Measurements from ENCODE around the gene PRKCH. TPM values are rescaled to one million over a fixed set of nuclear protein-coding genes. Genes with fewer than 3 reads are reported as not detected.
A peak's percentile ranks its signal among the peaks of the same experiment; 100 is the strongest.

PRKCH gene
- total and polyA plus RNA-seq, 2 of the 13 experiments (the other 11 are each of a cell fraction or from before 2014, with no cell fraction given): 0.48 to 1.3 TPM

DNA sequence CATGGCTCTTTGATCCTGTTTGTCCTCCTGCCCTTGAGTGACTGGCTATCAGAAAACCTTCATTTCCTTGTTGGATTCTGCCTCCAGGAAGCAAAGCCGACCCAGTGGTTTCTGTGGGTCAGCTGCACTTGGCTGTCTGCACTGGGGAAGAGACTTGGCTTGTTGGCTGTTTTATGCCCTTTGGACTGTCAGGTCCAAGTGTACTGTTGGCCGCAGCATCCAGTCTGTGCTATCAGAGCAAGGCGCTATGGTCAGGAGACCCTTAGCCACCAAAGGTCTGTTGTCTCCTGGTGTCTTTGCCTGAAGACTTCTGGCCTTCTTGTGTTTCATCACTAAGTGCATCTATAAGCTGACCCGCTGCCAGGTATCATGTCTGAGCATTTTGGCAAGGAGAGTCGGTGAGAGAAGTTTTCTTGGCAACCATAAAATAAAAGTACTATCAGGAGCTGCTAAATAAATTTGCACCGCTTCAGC is 196.6 kb downstream of the PRKCH start (continued):
- TF ChIP-seq, protein P1, sequence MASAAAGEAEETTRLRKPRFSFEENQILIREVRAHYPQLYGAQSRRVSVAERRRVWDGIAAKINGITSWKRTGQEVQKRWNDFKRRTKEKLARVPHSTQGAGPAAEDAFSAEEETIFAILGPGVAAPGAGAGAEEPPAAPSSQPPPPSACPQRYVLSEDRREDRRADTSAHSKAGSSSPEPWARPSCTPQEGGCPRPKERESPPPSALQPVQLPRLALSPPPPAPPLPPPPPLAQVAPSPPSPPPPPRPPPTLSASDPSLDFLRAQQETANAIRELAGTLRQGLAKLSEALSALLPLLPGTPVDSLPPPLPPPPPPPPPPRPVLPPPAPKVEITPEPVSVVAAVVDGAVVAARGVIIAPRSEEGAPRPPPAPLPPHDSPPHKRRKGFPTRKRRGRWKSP (CRISPR knock-in tag; IDR thresholded peaks at IDR 0.05): no peak
- no peak for TF ChIP-seq MZF1 (CRISPR knock-in tag; IDR thresholded peaks at IDR 0.05; ENCODE audit: borderline replicate concordance)
- TF ChIP-seq, protein P2, sequence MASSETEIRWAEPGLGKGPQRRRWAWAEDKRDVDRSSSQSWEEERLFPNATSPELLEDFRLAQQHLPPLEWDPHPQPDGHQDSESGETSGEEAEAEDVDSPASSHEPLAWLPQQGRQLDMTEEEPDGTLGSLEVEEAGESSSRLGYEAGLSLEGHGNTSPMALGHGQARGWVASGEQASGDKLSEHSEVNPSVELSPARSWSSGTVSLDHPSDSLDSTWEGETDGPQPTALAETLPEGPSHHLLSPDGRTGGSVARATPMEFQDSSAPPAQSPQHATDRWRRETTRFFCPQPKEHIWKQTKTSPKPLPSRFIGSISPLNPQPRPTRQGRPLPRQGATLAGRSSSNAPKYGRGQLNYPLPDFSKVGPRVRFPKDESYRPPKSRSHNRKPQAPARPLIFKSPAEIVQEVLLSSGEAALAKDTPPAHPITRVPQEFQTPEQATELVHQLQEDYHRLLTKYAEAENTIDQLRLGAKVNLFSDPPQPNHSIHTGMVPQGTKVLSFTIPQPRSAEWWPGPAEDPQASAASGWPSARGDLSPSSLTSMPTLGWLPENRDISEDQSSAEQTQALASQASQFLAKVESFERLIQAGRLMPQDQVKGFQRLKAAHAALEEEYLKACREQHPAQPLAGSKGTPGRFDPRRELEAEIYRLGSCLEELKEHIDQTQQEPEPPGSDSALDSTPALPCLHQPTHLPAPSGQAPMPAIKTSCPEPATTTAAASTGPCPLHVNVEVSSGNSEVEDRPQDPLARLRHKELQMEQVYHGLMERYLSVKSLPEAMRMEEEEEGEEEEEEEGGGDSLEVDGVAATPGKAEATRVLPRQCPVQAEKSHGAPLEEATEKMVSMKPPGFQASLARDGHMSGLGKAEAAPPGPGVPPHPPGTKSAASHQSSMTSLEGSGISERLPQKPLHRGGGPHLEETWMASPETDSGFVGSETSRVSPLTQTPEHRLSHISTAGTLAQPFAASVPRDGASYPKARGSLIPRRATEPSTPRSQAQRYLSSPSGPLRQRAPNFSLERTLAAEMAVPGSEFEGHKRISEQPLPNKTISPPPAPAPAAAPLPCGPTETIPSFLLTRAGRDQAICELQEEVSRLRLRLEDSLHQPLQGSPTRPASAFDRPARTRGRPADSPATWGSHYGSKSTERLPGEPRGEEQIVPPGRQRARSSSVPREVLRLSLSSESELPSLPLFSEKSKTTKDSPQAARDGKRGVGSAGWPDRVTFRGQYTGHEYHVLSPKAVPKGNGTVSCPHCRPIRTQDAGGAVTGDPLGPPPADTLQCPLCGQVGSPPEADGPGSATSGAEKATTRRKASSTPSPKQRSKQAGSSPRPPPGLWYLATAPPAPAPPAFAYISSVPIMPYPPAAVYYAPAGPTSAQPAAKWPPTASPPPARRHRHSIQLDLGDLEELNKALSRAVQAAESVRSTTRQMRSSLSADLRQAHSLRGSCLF (CRISPR knock-in tag; IDR thresholded peaks at IDR 0.05; ENCODE audit: borderline replicate concordance): no peak
- TF ChIP-seq, protein P3, sequence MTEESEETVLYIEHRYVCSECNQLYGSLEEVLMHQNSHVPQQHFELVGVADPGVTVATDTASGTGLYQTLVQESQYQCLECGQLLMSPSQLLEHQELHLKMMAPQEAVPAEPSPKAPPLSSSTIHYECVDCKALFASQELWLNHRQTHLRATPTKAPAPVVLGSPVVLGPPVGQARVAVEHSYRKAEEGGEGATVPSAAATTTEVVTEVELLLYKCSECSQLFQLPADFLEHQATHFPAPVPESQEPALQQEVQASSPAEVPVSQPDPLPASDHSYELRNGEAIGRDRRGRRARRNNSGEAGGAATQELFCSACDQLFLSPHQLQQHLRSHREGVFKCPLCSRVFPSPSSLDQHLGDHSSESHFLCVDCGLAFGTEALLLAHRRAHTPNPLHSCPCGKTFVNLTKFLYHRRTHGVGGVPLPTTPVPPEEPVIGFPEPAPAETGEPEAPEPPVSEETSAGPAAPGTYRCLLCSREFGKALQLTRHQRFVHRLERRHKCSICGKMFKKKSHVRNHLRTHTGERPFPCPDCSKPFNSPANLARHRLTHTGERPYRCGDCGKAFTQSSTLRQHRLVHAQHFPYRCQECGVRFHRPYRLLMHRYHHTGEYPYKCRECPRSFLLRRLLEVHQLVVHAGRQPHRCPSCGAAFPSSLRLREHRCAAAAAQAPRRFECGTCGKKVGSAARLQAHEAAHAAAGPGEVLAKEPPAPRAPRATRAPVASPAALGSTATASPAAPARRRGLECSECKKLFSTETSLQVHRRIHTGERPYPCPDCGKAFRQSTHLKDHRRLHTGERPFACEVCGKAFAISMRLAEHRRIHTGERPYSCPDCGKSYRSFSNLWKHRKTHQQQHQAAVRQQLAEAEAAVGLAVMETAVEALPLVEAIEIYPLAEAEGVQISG (CRISPR knock-in tag; IDR thresholded peaks at IDR 0.05): peak; percentile 27; the same call in 1 of the 2 replicates
- no peak for TF ChIP-seq ZNF776 (CRISPR knock-in tag; IDR thresholded peaks at IDR 0.05)
- TF ChIP-seq, protein P4, sequence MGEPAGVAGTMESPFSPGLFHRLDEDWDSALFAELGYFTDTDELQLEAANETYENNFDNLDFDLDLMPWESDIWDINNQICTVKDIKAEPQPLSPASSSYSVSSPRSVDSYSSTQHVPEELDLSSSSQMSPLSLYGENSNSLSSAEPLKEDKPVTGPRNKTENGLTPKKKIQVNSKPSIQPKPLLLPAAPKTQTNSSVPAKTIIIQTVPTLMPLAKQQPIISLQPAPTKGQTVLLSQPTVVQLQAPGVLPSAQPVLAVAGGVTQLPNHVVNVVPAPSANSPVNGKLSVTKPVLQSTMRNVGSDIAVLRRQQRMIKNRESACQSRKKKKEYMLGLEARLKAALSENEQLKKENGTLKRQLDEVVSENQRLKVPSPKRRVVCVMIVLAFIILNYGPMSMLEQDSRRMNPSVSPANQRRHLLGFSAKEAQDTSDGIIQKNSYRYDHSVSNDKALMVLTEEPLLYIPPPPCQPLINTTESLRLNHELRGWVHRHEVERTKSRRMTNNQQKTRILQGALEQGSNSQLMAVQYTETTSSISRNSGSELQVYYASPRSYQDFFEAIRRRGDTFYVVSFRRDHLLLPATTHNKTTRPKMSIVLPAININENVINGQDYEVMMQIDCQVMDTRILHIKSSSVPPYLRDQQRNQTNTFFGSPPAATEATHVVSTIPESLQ (CRISPR knock-in tag; conservative IDR thresholded peaks at IDR 0.05): no peak
- no peak for TF ChIP-seq ZNF101 (CRISPR knock-in tag; IDR thresholded peaks at IDR 0.05; ENCODE audit: borderline replicate concordance, low read depth)
- TF ChIP-seq HOXA9 (CRISPR knock-in tag; IDR thresholded peaks at IDR 0.05; ENCODE audit: borderline replicate concordance): no peak
- TF ChIP-seq RFXAP (CRISPR knock-in tag; IDR thresholded peaks at IDR 0.05; ENCODE audit: borderline replicate concordance): no peak
- TF ChIP-seq ZSCAN25 (CRISPR knock-in tag; IDR thresholded peaks at IDR 0.05): no peak
- peak; percentile 55 for TF ChIP-seq FOXA3 (CRISPR knock-in tag; IDR thresholded peaks at IDR 0.05)
- no peak for TF ChIP-seq JDP2 (CRISPR knock-in tag; IDR thresholded peaks at IDR 0.05; ENCODE audit: borderline replicate concordance)
- TF ChIP-seq BORCS8-MEF2B (CRISPR knock-in tag; IDR thresholded peaks at IDR 0.05): no peak
- no peak for TF ChIP-seq EEA1 (CRISPR knock-in tag; IDR thresholded peaks at IDR 0.05; ENCODE audit: borderline replicate concordance)
- TF ChIP-seq SCMH1 (CRISPR knock-in tag; IDR thresholded peaks at IDR 0.05; ENCODE audit: borderline replicate concordance): no peak
